Kidney epithelial cell (primary cell): ENCODE data around the gene CCDC83. TPM values are rescaled to one million over a fixed set of nuclear protein-coding genes. Genes with fewer than 3 reads are reported as not detected.
"Not testable (repeated sequence)": the region's sequence is repeated elsewhere in the genome, so short reads cannot be mapped to it uniquely, and the experiment has no call there.

Experiments used
- DNase-seq: peaks from one replicate; pipeline ENCODE4 v3.0.0-alpha.2; 2010; ENCODE audit warnings: low read depth
- H3K27me3 ChIP-seq: 2 replicates; pipeline ENCODE4 v1.6.0; 2011; ENCODE audit warnings: low read length; ENCODE audit not compliant: control insufficient read depth, insufficient read depth
- H3K36me3 ChIP-seq: 2 replicates; pipeline ENCODE4 v1.5.1; 2011; ENCODE audit warnings: low read length; ENCODE audit not compliant: control insufficient read depth, insufficient read depth
- H3K4me3 ChIP-seq: 2 replicates; pipeline ENCODE4 v1.5.1; 2011; ENCODE audit warnings: low read depth, mild to moderate bottlenecking, control low read depth, low read length
- total RNA-seq: library from RNA; depleted of rRNA; stranded (reverse); fragments of >200 nt; gene quantifications from 2 replicates; pipeline ENCODE4 v1.2.3, GENCODE V29; 2015
- TF ChIP-seq, protein P1 (sequence below): IDR thresholded peaks from 2 replicates; pipeline ENCODE4 v1.5.1; 2011; ENCODE audit warnings: mild to moderate bottlenecking, moderate library complexity, low read length, control low read depth, inconsistent platforms; ENCODE audit not compliant: insufficient read depth, poor library complexity, severe bottlenecking

CCDC83 gene
- total RNA-seq, 1 donor from 2014 or later = not detected

GRCh38 chr11:85950317-85951048, 95.3 kb downstream of the CCDC83 start:
- no peak for DNase-seq
- TF ChIP-seq, protein P1, sequence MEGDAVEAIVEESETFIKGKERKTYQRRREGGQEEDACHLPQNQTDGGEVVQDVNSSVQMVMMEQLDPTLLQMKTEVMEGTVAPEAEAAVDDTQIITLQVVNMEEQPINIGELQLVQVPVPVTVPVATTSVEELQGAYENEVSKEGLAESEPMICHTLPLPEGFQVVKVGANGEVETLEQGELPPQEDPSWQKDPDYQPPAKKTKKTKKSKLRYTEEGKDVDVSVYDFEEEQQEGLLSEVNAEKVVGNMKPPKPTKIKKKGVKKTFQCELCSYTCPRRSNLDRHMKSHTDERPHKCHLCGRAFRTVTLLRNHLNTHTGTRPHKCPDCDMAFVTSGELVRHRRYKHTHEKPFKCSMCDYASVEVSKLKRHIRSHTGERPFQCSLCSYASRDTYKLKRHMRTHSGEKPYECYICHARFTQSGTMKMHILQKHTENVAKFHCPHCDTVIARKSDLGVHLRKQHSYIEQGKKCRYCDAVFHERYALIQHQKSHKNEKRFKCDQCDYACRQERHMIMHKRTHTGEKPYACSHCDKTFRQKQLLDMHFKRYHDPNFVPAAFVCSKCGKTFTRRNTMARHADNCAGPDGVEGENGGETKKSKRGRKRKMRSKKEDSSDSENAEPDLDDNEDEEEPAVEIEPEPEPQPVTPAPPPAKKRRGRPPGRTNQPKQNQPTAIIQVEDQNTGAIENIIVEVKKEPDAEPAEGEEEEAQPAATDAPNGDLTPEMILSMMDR = no peak
- H3K36me3 ChIP-seq = peaks cover 1% of the 10 kb centered on the region

DNA sequence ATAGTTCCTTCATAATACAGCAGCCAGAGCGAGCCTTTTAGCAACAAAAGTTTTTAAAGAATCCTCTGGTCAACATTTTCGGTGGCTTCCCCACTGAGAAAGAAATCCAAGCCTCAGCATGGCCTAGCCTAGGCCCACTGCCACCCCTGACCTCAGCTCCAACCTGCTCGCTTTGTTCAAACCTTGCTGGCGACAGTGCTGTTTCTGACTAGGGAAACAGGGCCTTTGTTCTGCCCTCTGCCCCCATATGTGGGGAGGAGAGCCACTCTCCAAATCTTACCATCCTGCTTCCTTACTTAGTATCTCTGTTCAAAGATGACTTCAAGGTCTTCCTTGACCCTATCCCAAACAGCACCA, 95.8 kb downstream of the CCDC83 start:
- TF ChIP-seq, protein P1 = no peak
- no peak overlapping the region for H3K4me3 ChIP-seq
- no peaks in the 10 kb centered on the region for H3K27me3 ChIP-seq
- no peak for DNase-seq
- H3K36me3 ChIP-seq = peaks cover 1% of the 10 kb centered on the region

More at GRCh38 chr11:85950317-85951048, 95.3 kb downstream of the CCDC83 start:
- Histone ChIP-seq H3K4me3 (no peak overlapping the region), H3K27me3 (no peaks in the 10 kb centered on the region)

GRCh38 chr11:85951428-85952107, 96.4 kb downstream of the CCDC83 start:
- TF ChIP-seq, protein P1 = no peak
- H3K4me3 ChIP-seq = no peak overlapping the region
- no peaks in the 10 kb centered on the region for H3K27me3 ChIP-seq
- no peak for DNase-seq
- peaks cover 1% of the 10 kb centered on the region for H3K36me3 ChIP-seq

GRCh38 chr11:85952108-85952485, 96.9 kb downstream of the CCDC83 start:
- H3K4me3 ChIP-seq, H3K27me3 ChIP-seq, H3K36me3 ChIP-seq, DNase-seq: not testable (repeated sequence)

DNA sequence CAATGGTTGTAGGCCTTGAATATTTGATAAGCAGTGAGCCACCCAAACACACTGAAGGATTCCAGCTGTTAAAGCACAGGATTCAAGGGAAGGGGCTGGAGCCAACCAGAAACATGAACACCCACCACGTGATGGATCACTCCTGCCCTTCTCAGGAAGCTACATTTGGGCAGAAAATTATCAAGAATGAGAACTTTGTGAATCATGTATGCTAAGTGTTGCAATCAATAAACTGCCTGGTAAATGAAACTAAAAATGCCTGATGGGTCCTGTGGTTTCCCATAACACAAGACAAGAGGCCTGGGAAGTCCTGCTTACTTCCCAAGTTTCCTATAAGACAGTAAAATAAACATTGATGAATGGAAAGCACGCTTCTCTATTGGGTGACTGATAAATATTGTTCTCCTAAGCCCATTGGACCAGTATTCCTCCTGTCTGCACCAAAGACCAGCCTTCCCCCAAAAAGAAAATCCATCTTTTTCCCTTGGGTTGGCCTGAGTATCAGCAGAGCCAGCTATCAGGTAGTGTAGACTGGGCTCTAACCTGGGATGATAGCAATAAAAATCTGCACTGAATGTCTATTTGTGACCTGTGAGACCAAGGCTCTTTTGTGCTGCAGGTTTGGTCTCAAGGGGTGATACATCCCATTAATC, 98.4 kb downstream of the CCDC83 start:
- Histone ChIP-seq H3K4me3 (no peak overlapping the region), H3K27me3 (no peaks in the 10 kb centered on the region), H3K36me3 (peaks cover 1% of the 10 kb centered on the region)
- no peak for DNase-seq
- TF ChIP-seq, protein P1 = no peak

DNA sequence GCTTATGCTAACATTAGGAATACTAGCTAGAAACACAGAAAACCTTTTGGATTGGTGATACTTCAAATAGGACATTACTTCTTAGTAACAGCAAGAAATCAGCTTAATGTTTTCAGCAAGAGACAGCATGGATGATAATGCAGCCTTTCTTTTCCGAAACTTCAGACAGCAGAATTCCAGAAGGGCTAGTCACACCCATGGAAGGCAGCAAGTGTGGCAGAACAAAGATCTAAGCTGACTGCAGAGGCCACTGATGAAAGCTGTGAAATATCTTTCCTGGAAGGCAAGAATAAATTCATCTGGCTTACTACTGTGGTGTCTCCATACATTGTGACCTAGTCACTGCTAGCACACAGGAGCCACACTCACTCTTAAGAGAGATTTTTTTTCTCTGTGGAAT, 100.3 kb downstream of the CCDC83 start:
- TF ChIP-seq, protein P1 = no peak
- DNase-seq = peak; percentile 25
- H3K4me3 ChIP-seq = no peak overlapping the region

More for the DNA sequence above, 100.3 kb downstream of the CCDC83 start:
- H3K36me3 ChIP-seq = peaks cover 1% of the 10 kb centered on the region
- no peaks in the 10 kb centered on the region for H3K27me3 ChIP-seq
